HG02763 (cell line): ENCODE measurements around the gene KCNK18.

ENCODE experiments used
- ATAC-seq: cut with Tn5 transposase; IDR thresholded peaks from one replicate; pipeline ENCODE4 v1.9.1; 2021; ENCODE audit warnings: mild to moderate bottlenecking, moderate library complexity; ENCODE audit not compliant: unreplicated experiment

The KCNK18 gene

DNA sequence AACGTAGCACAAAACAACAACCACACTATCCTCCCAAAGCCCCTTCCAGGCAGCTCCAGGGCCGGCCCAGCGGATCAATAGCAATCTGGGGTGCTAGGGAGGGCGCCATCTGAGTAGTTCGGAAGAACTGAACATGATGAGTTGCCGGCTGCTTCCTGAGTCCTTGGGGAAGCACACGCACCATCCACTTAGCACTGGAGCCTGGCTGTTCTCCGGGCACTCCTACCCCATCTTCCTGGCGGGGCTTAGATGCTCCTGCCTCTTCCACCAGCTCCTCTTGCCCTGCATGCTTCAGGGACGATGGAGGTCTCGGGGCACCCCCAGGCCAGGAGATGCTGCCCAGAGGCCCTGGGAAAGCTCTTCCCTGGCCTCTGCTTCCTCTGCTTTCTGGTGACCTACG, at the start of gene KCNK18:
KCNK18 (plus strand) TSS at position 301 of the 400 bp plus-strand sequence; CDS start at position 301, 0 bp downstream.
- ATAC-seq: no peak

GRCh38 chr10:117148284-117148683, 49.0 kb upstream of the KCNK18 start:
- ATAC-seq: no peak

GRCh38 chr10:117152668-117153067, 44.6 kb upstream of the KCNK18 start:
- no peak for ATAC-seq

DNA sequence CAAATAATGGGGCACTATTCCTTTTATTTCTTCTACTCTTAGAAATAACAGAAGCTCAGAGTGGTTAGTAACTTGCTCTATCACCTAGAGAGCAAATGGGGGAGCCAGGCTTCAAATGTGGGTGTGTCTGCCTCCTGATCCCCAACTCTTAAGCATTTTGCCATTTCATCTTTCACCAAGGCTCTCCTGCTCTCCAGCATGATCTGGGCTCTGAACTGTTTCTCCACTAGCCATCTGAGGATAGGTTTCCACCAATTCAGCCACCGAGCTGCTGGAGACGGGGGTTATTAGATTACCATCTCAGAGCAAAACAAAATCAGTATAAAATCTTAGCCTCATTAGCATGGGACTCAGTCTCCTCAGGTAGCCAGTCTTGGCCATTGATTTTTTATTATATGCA, 39.0 kb upstream of the KCNK18 start:
- ATAC-seq: no peak

- no peak for ATAC-seq
Observed at GRCh38 chr10:117159390-117159789, 37.9 kb upstream of the KCNK18 start.

DNA sequence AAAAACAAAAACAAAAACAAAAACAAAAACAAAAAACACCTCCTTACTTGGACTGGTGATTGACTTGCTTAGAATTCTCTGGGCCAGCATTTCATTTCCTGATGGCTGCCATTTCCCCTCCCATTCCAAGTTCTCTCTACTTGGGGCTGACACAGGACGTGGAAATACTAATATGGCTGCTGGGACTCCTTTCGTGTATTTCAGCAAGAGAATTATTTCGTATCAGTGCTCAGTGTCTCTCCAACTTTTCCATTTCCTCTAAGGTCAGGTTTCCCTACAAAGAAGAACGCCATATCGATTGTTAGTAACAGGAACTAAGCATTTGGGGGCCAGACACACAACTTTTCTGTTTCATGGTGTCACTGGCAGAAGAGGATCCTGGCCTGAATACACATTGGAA, 36.7 kb upstream of the KCNK18 start:
- no peak for ATAC-seq

DNA sequence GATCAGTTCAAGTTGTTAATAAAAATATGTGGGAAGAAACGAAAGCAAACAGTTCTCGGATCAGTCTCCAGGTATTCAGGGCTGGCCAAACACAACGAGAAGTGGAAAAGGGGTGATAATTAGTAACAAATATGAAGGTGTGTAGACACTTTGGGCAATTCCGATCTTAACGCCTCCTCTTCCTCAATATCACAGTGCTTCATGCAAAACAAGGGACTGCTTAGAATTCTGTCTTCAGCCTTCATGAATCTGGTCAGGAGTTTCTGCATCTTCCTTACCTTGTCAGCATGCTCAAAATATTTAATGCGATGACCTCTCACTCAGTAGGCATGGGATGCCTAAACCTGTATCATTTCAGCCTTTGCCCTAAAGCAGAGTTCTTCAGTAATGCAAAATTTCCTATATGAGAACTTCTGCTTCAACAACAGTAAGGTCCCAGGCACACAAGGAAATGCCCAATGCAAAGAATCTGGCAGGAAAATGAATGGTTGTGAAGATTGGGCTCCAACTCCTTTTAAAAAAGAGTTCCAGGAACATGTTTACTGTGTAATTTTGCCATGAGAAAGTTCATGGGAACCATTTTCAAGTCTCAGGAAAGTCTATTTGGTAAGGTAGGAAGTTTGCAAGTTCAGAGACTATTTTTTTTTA, 35.8 kb upstream of the KCNK18 start:
- ATAC-seq: no peak

- ATAC-seq: no peak
Observed at GRCh38 chr10:117162093-117163060, 34.9 kb upstream of the KCNK18 start.

DNA sequence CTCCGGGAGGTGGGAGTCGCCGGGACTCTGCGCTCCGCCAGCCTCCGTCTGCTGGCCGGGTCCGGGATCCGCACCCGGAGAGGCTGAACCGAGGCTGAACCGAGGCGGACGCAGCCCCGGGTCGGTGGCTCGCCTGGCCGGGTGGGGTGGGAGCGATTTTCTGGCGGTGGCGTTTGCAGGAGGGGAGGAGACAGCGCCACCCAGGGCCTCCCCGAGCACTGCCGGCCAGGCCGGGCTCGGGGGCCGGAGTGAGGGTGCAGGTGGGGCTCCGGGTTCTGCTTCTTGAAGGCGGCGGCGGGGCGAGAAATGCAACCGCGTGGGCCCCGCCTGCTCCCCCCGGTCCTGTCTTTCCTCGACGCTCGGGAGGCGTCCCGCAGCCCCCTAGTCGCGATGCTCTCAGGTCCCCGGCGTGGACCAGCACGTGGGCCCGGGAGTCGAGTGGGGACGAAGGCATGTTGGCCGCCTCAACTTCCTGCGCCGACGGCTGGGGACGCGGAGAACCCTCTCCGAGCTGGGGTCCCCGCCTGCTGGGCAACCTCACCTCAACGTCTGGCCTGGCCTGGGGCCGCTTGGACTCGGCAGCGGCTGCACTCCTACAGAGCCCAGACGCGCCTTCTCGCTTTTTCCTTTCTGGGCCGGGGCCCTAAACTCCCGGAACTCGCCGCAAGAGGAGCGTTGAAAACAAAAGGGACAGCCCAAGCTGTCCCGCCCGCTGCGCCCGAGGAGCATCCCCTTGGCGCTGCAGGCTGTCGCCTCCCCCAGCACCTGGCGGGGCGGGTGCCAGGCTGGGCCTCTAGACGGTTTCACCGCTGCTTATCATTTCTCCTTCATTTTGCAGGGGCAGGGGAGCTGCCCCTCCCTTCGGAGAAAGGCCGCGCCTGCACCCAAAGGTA, 34.0 kb upstream of the KCNK18 start:
- ATAC-seq: no peak

GRCh38 chr10:117163954-117164548, 33.2 kb upstream of the KCNK18 start:
- ATAC-seq: no peak

DNA sequence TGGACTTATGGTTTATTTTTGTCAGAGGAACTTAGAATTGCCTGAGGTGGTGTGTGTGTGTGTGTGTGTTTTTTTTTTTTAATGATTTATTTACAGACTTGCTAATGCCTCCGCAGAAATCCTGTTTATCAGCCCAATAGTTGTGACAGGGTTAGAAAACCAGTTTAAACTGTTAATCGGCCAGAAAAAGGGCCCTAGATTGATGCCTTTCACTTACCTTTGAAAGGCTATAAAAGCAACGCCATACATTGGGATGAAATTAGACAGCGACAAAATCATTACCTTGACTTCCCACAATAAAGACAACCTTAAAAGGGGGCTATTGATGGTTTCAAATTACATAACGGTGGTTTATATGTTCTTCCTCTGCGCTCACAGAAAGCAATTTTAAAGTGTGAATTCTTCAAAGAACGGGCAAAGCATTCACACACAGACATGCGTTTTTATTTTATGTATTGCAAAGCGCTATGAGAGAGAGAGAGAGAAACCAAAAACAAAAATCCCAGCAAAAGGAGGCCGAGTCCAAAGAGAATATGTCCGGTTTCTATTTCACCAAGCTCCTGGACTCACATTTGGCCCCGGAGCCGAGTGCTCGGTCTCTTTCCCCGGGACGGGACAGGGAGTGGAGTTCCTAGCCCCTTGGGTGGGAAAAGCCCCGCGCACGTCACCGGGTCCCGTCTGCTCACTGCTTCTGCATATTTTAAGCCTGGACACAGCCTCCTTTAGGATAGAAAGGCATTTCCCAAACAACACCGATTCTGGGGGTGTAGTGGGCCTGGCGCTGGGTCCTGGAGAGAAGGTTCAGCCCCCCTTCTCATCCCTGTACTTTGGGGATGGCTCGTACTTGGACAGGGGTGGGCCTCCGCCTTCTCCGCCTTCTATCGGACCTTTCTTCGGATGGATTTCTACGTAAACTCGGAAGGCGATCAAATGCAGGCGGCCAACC, 32.4 kb upstream of the KCNK18 start:
- ATAC-seq: no peak

DNA sequence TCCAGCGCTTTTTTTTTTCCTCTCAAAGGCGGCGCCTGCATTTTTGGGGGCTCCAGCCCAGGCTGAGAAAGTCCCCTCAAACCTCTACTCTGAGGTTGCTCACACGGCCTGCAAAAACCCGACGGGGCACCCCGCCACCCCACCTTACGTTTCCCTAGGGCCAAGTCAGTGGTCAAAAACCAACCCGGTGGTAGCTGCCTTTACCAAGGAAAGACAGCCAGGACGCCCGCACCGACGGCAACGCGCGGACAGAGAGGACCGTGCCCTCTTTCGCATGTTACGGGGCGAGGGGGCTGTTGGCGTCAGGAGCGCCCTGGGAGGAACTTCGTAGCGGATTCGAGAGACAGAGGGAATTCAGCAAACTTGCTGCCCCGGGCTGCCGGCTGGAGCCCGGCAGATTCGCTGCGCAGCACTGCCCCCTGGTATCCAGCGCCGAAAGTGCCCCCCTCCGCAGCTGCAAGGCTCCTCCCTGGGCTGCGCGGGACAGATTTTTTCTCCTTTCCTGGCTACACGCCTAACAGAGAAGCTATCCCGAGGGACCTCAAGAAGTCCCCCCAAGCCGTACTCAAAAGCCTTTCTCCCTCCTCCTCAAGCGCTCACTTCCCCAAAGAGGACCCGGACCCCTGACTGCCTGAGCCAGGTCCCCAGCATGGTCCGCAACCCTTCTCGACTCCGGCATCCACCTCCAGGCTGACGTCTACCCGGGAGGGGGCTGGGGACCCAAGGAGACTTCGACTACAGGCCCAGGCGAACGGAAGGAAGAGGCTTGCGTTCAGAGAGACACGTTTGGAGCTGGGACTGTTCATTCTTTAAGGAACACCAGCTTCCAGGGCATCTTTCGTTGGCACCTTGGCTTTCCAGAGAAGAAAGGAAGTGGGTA, 31.5 kb upstream of the KCNK18 start:
- ATAC-seq: no peak

DNA sequence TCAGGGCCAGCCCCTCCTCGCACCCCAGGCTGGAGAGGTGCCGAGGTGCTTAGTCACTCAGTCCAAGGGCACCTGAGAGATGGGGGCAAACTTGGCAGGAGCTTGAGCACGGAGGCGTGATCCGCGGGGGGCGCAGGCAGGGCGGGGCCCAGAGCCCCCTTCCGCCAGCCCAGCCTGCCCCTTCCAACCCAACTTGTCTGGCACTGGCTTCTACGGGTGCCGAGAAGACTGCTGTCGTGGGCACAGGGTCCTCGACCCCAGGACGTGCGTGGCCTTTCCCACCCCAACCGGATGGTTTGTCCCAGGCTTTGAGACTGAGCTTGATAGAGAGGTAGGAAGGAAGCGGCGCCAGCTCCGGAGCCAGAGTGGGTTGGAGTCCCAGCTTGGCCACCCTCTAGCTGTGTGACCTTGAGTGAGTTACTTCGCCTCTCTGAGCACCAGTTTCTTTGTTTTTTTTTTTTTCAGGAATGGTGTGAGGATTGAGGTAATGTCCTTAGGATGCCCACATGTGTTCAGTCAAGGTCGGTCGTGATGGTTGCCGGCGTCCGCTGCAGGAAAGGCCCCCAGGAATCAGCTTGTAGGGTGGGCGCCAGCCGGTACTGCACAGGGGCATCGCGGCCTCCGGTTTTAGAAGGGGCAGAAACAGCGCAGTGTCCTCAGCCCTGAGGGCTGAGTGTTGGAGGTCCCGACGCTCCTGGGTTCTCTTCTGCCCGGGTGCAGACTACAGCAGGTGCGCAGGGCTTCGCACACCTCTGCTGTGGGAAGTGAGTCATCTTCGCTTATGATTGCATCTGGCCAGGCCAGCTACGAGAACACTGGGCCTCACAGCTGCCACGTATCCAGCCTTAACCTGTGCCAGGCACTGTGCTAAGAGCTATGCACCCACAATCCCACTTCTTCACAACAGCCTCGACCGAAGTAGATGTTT, 30.6 kb upstream of the KCNK18 start:
- ATAC-seq: no peak

- no peak for ATAC-seq
Observed at GRCh38 chr10:117167346-117167788, 29.9 kb upstream of the KCNK18 start.

GRCh38 chr10:117167789-117168674, 29.3 kb upstream of the KCNK18 start:
- ATAC-seq: peak; percentile 85

DNA sequence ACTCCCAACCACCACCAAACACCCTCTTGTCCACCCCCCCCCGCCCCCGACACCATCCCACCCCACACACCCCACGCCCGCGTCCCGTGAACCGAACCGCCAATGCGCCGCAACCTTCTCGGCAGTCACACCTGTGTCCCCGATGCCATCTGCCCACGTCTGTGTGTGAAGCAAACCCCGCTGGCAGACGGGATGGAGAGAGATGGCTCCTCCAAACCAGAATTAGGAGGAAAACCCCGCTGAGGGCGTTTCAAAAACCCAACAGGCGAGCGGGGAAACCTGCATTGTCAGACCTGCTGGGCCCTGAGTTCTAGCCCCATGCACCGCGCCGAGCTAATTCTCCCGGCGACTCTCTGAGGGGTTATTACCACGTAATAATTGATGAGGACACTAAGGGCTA, 28.6 kb upstream of the KCNK18 start:
- no peak for ATAC-seq
